Esophagus squamous epithelium (tissue), 5 donors: ENCODE results near the gene PFKFB3. TPM values are rescaled to one million over a fixed set of nuclear protein-coding genes. Genes with fewer than 3 reads are reported as not detected.

Experiments
- DNase-seq: peaks from one replicate; lab custom pipeline; 2025; lab: John Stamatoyannopoulos, UW
- H3K27ac ChIP-seq, 4 donors: fragments of 200-600 bp; sonication (generic); one replicate each; pipeline ENCODE4 v1.5.1; 2016 to 2019; ENCODE audit warnings: mild to moderate bottlenecking in 1 of 4
- H3K27me3 ChIP-seq, 4 donors: fragments of 200-600 bp; sonication (generic); 1 replicate in 3 of 4; 2 replicates in 1 of 4; pipeline versions ENCODE4 v1.5.1 to v1.6.0; 2017 to 2021; ENCODE audit warnings: antibody characterized with exemption in 1 of 4
- H3K36me3 ChIP-seq, 3 donors: fragments of 200-600 bp; sonication (generic); one replicate each; pipeline ENCODE4 v1.5.1; 2016 to 2019
- H3K4me1 ChIP-seq, 3 donors: fragments of 200-600 bp; sonication (generic); one replicate each; pipeline ENCODE4 v1.5.1; 2017 to 2019
- H3K4me3 ChIP-seq, 4 donors: fragments of 200-600 bp; sonication (generic); 1 replicate in 3 of 4; 2 replicates in 1 of 4; pipeline ENCODE4 v1.5.1; 2016 to 2019; ENCODE audit warnings: mild to moderate bottlenecking in 2 of 4, moderate library complexity in 1 of 4
- H3K9me3 ChIP-seq, 3 donors: fragments of 200-600 bp; sonication (generic); one replicate each; pipeline ENCODE4 v1.5.1; 2016 to 2019
- POLR2A ChIP-seq, 4 donors: fragments of 450-650 bp; IDR thresholded peaks; one replicate each; pipeline ENCODE4 v1.6.1; 2017; ENCODE audit warnings: antibody characterized with exemption in 4 of 4, mild to moderate bottlenecking in 4 of 4, moderate library complexity in 3 of 4
- WGBS, 2 donors: methylation state at CpG; one replicate each; pipeline ENCODE4 v1.1.5; 2018; 5-methylcytosine and 5-hydroxymethylcytosine counted together
- intact Hi-C: fragments of 100-400 bp; cut with DNase I; formaldehyde crosslinking; loops from one replicate; pipeline ENCODE4 v1.15.0; 2022
- total RNA-seq, 4 donors: library from RNA; depleted of rRNA; stranded (reverse); fragments of >200 nt; gene quantifications; one replicate each; pipeline ENCODE4 v1.1.0, GENCODE V29; 2016
- TF ChIP-seq, protein P1 (sequence below), 6 experiments: fragments of 450-650 bp in 4 of 6; fragments of 200-600 bp in 2 of 6; sonication (generic) in 2 of 6; IDR thresholded peaks; one replicate each; pipeline ENCODE4 v1.5.1; 2016 to 2019; ENCODE audit warnings: antibody characterized with exemption in 6 of 6, mild to moderate bottlenecking in 4 of 6, moderate library complexity in 4 of 6
- donor health status: DM: yes; HTN: yes; CAD: no.

PFKFB3 gene
- total RNA-seq, 4 donors from 2014 or later = 17.1 to 37.8 (median 26.2) TPM

DNA sequence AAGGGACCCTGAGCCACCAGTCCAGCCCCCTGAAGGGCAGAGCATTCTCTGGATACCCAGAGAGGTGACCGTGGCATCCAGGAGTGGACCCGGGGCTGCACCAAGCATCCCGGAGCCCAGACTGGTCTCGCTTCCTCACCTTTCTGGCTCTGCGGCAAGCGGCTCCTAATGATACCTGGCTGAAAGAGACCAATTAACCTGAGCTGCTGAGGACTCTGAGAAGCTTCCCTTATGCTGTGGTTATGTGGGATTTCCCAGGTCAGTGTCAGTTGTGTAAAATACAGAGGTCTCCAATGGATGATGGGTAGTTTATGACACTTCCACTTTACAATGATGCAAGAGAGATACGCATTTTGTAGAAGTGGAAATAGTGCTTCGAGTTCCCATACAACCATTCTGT lies 51.5 kb downstream of the PFKFB3 start:
- intact Hi-C loops = no loop called here

DNA sequence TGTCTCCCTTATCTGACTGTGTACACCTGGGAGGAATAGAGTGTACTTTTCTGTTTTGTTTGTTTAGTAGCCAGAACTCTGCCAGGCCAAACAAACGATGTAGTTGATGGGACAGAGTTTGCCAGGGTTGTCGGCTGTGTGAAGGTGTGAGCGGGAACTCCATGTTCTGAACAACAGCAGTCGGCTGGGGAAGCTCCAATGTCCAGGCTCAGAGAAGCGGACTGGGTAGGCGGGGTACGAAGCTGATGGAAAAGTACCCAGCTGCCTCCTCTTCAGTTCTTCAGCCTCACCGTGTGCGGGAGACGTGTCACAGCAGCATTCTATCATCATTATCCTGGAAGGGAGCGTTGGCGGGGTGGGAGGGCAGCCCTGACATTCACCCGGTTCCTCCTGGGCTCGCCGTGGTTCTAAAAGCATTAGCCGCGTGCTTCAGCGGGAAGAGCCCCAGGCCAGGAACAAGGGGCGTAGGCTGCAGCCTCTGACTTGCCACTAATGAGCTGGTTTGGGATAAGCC lies 52.9 kb downstream of the PFKFB3 start:
- no peaks in the 10 kb centered on the region for H3K36me3 ChIP-seq
- H3K27me3 ChIP-seq = peaks cover 0 to 37% (median 0%) of the 10 kb centered on the region in 4 donors
- no peak overlapping the region for H3K4me3 ChIP-seq
- TF ChIP-seq POLR2A (IDR thresholded peaks at IDR 0.05) = no peak
- TF ChIP-seq, protein P1, sequence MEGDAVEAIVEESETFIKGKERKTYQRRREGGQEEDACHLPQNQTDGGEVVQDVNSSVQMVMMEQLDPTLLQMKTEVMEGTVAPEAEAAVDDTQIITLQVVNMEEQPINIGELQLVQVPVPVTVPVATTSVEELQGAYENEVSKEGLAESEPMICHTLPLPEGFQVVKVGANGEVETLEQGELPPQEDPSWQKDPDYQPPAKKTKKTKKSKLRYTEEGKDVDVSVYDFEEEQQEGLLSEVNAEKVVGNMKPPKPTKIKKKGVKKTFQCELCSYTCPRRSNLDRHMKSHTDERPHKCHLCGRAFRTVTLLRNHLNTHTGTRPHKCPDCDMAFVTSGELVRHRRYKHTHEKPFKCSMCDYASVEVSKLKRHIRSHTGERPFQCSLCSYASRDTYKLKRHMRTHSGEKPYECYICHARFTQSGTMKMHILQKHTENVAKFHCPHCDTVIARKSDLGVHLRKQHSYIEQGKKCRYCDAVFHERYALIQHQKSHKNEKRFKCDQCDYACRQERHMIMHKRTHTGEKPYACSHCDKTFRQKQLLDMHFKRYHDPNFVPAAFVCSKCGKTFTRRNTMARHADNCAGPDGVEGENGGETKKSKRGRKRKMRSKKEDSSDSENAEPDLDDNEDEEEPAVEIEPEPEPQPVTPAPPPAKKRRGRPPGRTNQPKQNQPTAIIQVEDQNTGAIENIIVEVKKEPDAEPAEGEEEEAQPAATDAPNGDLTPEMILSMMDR (IDR thresholded peaks at IDR 0.05) = no peak
- DNase-seq = no peak
- H3K9me3 ChIP-seq = no peaks in the 10 kb centered on the region
- no peak overlapping the region for H3K27ac ChIP-seq
- intact Hi-C loops = no loop called here
- WGBS, 2 donors = 58 to 59% methylated on average over 12 of the region's 19 CpGs
- peaks cover 0 to 7% (median 0%) of the 10 kb centered on the region in 3 donors for H3K4me1 ChIP-seq

More for the DNA sequence above, 51.5 kb downstream of the PFKFB3 start:
- Histone ChIP-seq H3K9me3 (no peaks in the 10 kb centered on the region), H3K4me1 (peaks cover 0 to 7% (median 0%) of the 10 kb centered on the region in 3 donors), H3K27ac (no peak overlapping the region), H3K36me3 (no peaks in the 10 kb centered on the region), H3K4me3 (no peak overlapping the region), H3K27me3 (peaks cover 0 to 37% (median 0%) of the 10 kb centered on the region in 4 donors)
- TF ChIP-seq, protein P1 (IDR thresholded peaks at IDR 0.05) = no peak
- TF ChIP-seq POLR2A (IDR thresholded peaks at IDR 0.05) = no peak
- DNase-seq = no peak
- 86 to 87% methylated on average over 5 to 6 of the region's 8 CpGs for WGBS, 2 donors

DNA sequence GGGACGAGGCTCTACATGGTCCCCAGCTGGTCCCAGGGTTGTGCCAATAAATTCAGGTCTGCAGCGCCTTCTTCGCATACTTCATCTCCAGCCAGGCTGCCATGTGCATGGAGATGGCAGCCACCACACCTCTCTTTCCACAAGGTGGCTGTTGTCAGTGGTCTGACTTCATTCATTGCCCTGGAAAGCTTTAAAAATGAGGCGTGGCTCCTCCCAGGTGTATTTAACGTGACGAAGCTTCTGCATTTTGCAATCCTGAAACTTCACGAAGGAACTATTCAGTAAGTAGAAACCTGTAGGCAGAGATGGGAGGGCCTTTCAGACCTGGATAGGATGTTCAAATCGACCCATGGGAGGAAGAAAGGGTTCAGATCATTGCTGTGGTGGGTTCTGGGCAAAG lies 53.7 kb downstream of the PFKFB3 start:
- peaks cover 0 to 7% (median 0%) of the 10 kb centered on the region in 3 donors for H3K4me1 ChIP-seq
- H3K36me3 ChIP-seq = no peaks in the 10 kb centered on the region
- H3K4me3 ChIP-seq = no peak overlapping the region
- TF ChIP-seq, protein P1 (IDR thresholded peaks at IDR 0.05) = no peak
- TF ChIP-seq POLR2A (IDR thresholded peaks at IDR 0.05) = no peak
- H3K9me3 ChIP-seq = no peaks in the 10 kb centered on the region
- WGBS, 2 donors = 80 to 83% methylated on average over 4 to 8 of the region's 8 CpGs
- H3K27ac ChIP-seq = no peak overlapping the region
- peaks cover 0 to 37% (median 0%) of the 10 kb centered on the region in 4 donors for H3K27me3 ChIP-seq
- intact Hi-C loops = no loop called here
- no peak for DNase-seq

DNA sequence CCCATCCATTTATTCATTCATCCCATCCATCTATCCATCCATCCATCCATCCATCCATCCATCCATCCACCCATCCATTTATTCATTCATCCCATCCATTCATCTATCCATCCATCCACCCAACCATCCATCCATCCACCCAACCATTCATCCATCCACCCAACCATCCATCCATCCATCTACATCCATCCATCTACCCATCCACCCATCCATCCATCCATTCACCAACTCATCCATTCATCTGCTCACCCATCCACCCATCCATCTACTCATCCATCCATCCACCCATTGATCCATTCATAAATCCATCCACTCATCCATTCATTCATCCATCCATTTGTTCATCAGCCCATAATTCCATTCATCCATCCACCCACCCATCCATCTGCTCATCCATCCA lies 56.4 kb downstream of the PFKFB3 start:
- no peak overlapping the region for H3K27ac ChIP-seq
- peaks cover 0 to 30% (median 0%) of the 10 kb centered on the region in 4 donors for H3K27me3 ChIP-seq
- no peaks in the 10 kb centered on the region for H3K36me3 ChIP-seq
- intact Hi-C loops = no loop called here
- TF ChIP-seq POLR2A (IDR thresholded peaks at IDR 0.05) = no peak
- TF ChIP-seq, protein P1 (IDR thresholded peaks at IDR 0.05) = no peak
- peaks cover 0 to 7% (median 0%) of the 10 kb centered on the region in 3 donors for H3K4me1 ChIP-seq
- no peak overlapping the region for H3K4me3 ChIP-seq
- no peaks in the 10 kb centered on the region for H3K9me3 ChIP-seq
- DNase-seq = no peak

DNA sequence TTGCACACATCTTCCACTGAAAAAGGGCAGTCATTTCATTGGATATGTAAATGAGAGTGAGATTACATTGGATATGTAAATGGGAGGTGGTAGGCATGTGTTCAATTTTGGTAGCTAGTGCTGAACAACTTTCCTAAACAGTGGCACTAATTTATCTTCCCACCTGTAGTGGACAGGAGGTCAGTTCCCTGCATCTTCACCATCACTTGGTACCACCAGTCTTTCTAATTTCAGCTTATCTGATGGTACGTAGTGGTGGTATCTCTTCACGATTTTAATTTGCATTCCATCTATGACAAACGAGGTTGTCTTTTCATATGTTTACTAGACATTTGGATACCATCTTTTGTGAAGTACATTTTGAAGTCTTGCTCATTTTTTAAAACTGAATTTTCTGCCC lies 58.1 kb downstream of the PFKFB3 start:
- no peak overlapping the region for H3K4me3 ChIP-seq
- WGBS, 2 donors = 93 to 94% methylated on average over 3 of the region's 3 CpGs
- DNase-seq = no peak
- intact Hi-C loops = no loop called here
- no peaks in the 10 kb centered on the region for H3K36me3 ChIP-seq
- no peak overlapping the region for H3K27ac ChIP-seq
- TF ChIP-seq, protein P1 (IDR thresholded peaks at IDR 0.05) = no peak
- peaks cover 0 to 4% (median 0%) of the 10 kb centered on the region in 3 donors for H3K4me1 ChIP-seq
- no peaks in the 10 kb centered on the region for H3K9me3 ChIP-seq
- peaks cover 0 to 18% (median 0%) of the 10 kb centered on the region in 4 donors for H3K27me3 ChIP-seq
